Memory B cell (primary cell): ENCODE results near the gene SLC9A9.

Experiments
- ATAC-seq: fragments of 150-1000 bp; cut with Tn5 transposase; 2 replicates; pipeline ENCODE4 v1.10.0; 2021; ENCODE audit warnings: low read depth, mild to moderate bottlenecking, moderate library complexity
- DNase-seq, 2 donors: peaks; one replicate each; pipeline ENCODE4 v3.0.0; 2022; ENCODE audit warnings: low spot score in 2 of 2
- H3K27ac Mint-ChIP-seq: one replicate; pipeline ENCODE4 v1.8.0; 2022; ENCODE audit warnings: mild to moderate bottlenecking, moderate library complexity, mixed read lengths
- H3K27me3 Mint-ChIP-seq: one replicate; pipeline ENCODE4 v1.8.0; 2022; ENCODE audit warnings: mixed read lengths
- H3K36me3 Mint-ChIP-seq: one replicate; pipeline ENCODE4 v1.8.0; 2022; ENCODE audit warnings: mild to moderate bottlenecking, mixed read lengths
- H3K4me1 Mint-ChIP-seq: one replicate; pipeline ENCODE4 v1.8.0; 2022; ENCODE audit warnings: mixed read lengths
- H3K4me3 Mint-ChIP-seq: one replicate; pipeline ENCODE4 v1.8.0; 2022; ENCODE audit warnings: mild to moderate bottlenecking, moderate library complexity, mixed read lengths
- H3K9me3 Mint-ChIP-seq: one replicate; pipeline ENCODE4 v1.8.0; 2022; ENCODE audit warnings: mixed read lengths

SLC9A9 gene

GRCh38 chr3:143384076-143384475 is 464.2 kb downstream of the SLC9A9 start:
- Mint-ChIP-seq H3K4me3 (no peak overlapping the region), H3K27me3 (no peaks in the 10 kb centered on the region), H3K4me1 (no peaks in the 10 kb centered on the region), H3K27ac (no peak overlapping the region), H3K36me3 (peaks cover 9% of the 10 kb centered on the region), H3K9me3 (peaks cover 1% of the 10 kb centered on the region)
- no peak for DNase-seq
- ATAC-seq, result no peak

GRCh38 chr3:143383421-143383820 is 464.8 kb downstream of the SLC9A9 start:
- H3K27me3 Mint-ChIP-seq, result no peaks in the 10 kb centered on the region
- H3K4me3 Mint-ChIP-seq, result no peak overlapping the region
- H3K9me3 Mint-ChIP-seq, result peaks cover 1% of the 10 kb centered on the region
- ATAC-seq, result no peak
- H3K36me3 Mint-ChIP-seq, result peaks cover 9% of the 10 kb centered on the region
- DNase-seq, result no peak
- no peaks in the 10 kb centered on the region for H3K4me1 Mint-ChIP-seq
- no peak overlapping the region for H3K27ac Mint-ChIP-seq

DNA sequence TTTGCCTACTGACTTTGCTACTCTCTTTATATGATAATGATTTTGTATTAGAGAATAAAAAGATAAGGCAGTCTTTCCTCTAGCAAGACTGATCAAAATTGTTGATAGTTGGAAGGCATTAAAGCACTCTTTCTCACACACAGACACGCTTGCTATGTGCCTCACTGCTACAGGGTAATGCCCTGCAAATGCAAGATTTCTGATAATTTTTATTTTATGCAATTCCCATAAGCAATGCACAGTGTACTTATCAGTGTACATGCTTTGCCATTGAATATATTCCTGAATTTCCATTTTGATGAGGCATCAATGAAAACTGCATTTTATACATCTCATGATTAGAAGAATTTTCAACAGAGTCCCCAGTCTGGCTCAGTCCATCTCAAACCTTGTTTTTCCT is 465.5 kb downstream of the SLC9A9 start:
- Mint-ChIP-seq H3K4me1 (no peaks in the 10 kb centered on the region), H3K36me3 (peaks cover 9% of the 10 kb centered on the region), H3K4me3 (no peak overlapping the region), H3K27ac (no peak overlapping the region), H3K27me3 (no peaks in the 10 kb centered on the region), H3K9me3 (peaks cover 1% of the 10 kb centered on the region)
- ATAC-seq, result no peak
- DNase-seq, result no peak

GRCh38 chr3:143380449-143380848 is 467.8 kb downstream of the SLC9A9 start:
- Mint-ChIP-seq H3K27ac (no peak overlapping the region), H3K36me3 (peaks cover 9% of the 10 kb centered on the region), H3K4me3 (no peak overlapping the region), H3K4me1 (no peaks in the 10 kb centered on the region), H3K9me3 (peaks cover 1% of the 10 kb centered on the region), H3K27me3 (no peaks in the 10 kb centered on the region)
- ATAC-seq (no peak), DNase-seq (no peak)

DNA sequence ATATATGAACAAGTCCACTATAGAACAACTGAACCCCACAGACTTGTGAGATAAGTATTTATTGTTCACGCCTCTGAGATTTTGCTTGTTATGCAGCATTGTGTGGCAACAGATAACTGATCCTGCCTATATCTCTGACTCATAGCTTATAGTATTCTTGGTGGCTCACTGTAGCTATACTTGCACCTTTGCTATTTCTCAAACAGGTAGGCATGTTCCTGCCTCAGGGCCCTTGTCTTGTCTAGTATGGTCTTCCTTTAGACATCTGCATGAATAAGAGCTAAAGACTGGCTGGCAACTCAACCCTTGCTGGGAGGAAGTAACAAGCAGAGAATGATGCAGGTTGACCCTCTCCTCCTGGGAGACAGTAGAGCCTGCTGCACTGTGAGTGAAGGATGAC is 472.6 kb downstream of the SLC9A9 start:
- H3K4me1 Mint-ChIP-seq, result no peaks in the 10 kb centered on the region
- no peak overlapping the region for H3K4me3 Mint-ChIP-seq
- no peaks in the 10 kb centered on the region for H3K9me3 Mint-ChIP-seq
- H3K27me3 Mint-ChIP-seq, result no peaks in the 10 kb centered on the region
- H3K27ac Mint-ChIP-seq, result no peak overlapping the region
- peaks cover 2% of the 10 kb centered on the region for H3K36me3 Mint-ChIP-seq
- ATAC-seq, result no peak
- DNase-seq, result no peak

GRCh38 chr3:143367171-143367570 is 481.1 kb downstream of the SLC9A9 start:
- Mint-ChIP-seq H3K4me3 (no peak overlapping the region), H3K27ac (no peak overlapping the region), H3K4me1 (peaks cover 2% of the 10 kb centered on the region), H3K27me3 (no peaks in the 10 kb centered on the region), H3K9me3 (no peaks in the 10 kb centered on the region), H3K36me3 (peaks cover 8% of the 10 kb centered on the region)
- no peak for ATAC-seq
- no peak for DNase-seq

- no peaks in the 10 kb centered on the region for H3K27me3 Mint-ChIP-seq
- DNase-seq, result no peak
- no peak overlapping the region for H3K4me3 Mint-ChIP-seq
- H3K36me3 Mint-ChIP-seq, result peaks cover 11% of the 10 kb centered on the region
- H3K9me3 Mint-ChIP-seq, result no peaks in the 10 kb centered on the region
- no peak overlapping the region for H3K27ac Mint-ChIP-seq
- ATAC-seq, result no peak
- H3K4me1 Mint-ChIP-seq, result peaks cover 2% of the 10 kb centered on the region
Measured at GRCh38 chr3:143366672-143367071, 481.6 kb downstream of the SLC9A9 start.

GRCh38 chr3:143363949-143364348 is 484.3 kb downstream of the SLC9A9 start:
- H3K4me3 Mint-ChIP-seq, result no peak overlapping the region

GRCh38 chr3:143363276-143363675 is 485.0 kb downstream of the SLC9A9 start:
- no peaks in the 10 kb centered on the region for H3K27me3 Mint-ChIP-seq

More at GRCh38 chr3:143363949-143364348, 484.3 kb downstream of the SLC9A9 start:
- H3K4me1 Mint-ChIP-seq, result peaks cover 2% of the 10 kb centered on the region
- no peak for DNase-seq
- H3K27ac Mint-ChIP-seq, result no peak overlapping the region
- no peaks in the 10 kb centered on the region for H3K9me3 Mint-ChIP-seq
- no peaks in the 10 kb centered on the region for H3K27me3 Mint-ChIP-seq
- peaks cover 14% of the 10 kb centered on the region for H3K36me3 Mint-ChIP-seq
- no peak for ATAC-seq

DNA sequence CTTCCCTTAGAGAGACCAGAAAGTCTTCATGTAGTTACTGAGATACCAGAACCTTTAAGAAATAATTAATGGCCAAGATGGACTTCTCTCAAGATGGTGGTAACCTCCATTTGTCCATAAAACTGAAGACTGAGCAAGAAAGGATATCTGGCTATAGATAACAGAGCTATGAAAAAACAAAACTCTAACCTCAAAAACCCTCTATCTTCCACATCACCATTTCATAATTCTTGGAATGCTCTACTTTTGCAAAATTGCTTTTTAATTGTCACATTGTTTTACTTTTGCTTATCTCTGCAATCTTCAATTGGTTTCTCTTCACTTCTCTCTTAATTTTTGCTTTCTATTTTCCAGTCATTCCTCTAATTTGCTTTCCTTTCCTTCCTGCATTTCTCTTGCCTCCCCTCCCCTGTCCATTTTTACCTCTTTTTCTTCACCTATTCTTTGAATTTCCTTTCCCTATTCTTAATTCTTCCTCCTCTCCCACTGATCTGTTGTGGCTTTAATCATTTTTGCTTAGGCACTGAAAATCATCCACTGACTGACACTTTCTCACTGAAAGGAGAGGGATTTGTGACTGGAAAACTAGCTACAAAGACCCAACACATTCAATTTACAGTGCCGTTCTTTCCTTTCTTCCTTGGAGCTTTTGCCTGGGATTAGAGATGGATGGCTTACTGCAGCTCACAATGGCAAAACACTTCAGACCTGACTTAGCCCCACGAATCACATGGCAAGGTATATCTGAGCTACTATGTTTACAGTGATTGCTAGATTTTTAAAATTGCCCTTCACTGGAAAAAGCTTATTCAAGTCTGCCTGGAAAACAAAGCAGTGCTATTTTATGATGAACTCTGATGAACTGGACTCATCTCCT is 485.9 kb downstream of the SLC9A9 start:
- H3K27me3 Mint-ChIP-seq, result no peaks in the 10 kb centered on the region
- no peak for DNase-seq
- no peak overlapping the region for H3K4me3 Mint-ChIP-seq
- no peak for ATAC-seq
- H3K36me3 Mint-ChIP-seq, result peaks cover 13% of the 10 kb centered on the region
- H3K4me1 Mint-ChIP-seq, result peaks cover 2% of the 10 kb centered on the region
- no peak overlapping the region for H3K27ac Mint-ChIP-seq
- H3K9me3 Mint-ChIP-seq, result no peaks in the 10 kb centered on the region

More at GRCh38 chr3:143363276-143363675, 485.0 kb downstream of the SLC9A9 start:
- Mint-ChIP-seq H3K9me3 (no peaks in the 10 kb centered on the region), H3K36me3 (peaks cover 14% of the 10 kb centered on the region), H3K4me3 (no peak overlapping the region), H3K4me1 (peaks cover 2% of the 10 kb centered on the region), H3K27ac (no peak overlapping the region)
- no peak for DNase-seq
- ATAC-seq, result no peak

DNA sequence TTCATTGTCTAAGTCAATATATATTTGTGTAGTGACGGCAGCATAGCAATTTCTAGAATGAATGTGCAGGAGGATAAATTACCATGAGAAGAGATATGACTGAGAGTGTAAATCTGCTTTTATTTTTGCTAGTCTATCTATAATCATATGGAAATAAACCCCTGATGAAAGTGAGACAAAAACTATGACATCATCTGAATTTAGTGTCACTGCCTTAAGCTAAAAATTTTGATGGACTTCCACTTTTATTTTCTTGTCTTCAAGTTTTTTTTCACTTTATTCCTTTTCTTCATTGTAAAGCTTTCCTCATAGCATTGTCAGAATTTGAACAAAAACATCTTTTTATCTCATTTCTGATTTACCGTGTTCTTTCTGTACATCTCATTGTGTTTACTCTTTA is 486.7 kb downstream of the SLC9A9 start:
- Mint-ChIP-seq H3K36me3 (peaks cover 15% of the 10 kb centered on the region), H3K4me1 (peaks cover 2% of the 10 kb centered on the region), H3K27ac (no peak overlapping the region), H3K9me3 (no peaks in the 10 kb centered on the region), H3K4me3 (no peak overlapping the region), H3K27me3 (no peaks in the 10 kb centered on the region)
- DNase-seq (no peak), ATAC-seq (no peak)

DNA sequence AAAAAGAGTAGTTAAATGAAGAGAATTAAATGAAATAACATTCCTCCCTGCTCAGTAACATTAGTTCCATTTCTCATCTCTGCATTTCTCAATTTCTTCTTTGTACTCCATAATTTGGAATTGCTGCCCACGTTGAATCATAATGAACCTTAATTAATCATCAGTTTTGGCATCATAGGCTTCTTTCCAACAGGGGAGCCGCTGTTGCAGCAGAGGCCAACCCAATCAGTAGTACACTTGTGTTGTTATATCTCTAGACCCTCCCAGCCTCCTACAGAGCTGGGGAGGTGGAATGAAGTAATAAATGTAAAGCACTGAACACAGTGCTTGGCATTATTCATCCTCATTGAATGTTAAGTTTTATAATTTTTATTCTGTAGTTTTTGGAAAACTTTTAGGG is 488.0 kb downstream of the SLC9A9 start:
- H3K9me3 Mint-ChIP-seq, result no peaks in the 10 kb centered on the region
- H3K27ac Mint-ChIP-seq, result no peak overlapping the region
- no peaks in the 10 kb centered on the region for H3K27me3 Mint-ChIP-seq
- H3K36me3 Mint-ChIP-seq, result peaks cover 15% of the 10 kb centered on the region
- no peak for ATAC-seq
- H3K4me3 Mint-ChIP-seq, result no peak overlapping the region
- H3K4me1 Mint-ChIP-seq, result peaks cover 2% of the 10 kb centered on the region
- no peak for DNase-seq

DNA sequence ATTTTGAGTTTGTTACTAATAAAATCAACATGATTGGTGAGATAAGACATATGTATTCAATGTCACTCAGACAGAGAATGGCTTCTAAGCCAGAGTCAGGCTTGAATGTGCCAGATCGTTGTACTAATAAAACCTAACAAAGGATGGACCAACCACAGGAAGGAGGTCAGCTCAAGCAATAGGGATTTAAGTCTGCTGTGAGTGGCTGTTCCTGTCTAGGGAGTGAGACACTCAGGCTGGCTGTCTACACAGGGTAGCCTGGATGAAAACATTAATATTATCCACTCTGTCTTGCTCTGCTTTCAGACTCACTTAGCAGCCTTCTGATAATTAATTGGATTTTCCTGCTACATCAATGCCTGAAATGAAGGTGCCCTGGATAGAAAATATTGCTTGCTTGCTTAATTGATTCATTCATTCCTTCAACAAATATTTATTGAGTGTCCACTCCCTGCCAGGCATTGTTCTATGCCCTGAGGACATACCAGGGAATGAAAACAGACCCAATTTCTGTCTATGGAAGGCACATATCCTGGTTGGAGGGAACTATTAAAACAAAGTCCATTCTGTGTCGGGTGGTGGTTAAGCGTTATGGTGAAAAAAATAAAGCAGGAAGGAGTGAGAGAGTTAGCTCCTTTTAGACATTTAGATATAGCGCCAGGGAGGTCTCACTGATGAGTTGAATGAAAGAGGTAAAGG is 489.3 kb downstream of the SLC9A9 start:
- Mint-ChIP-seq H3K4me3 (no peak overlapping the region), H3K9me3 (no peaks in the 10 kb centered on the region), H3K27me3 (no peaks in the 10 kb centered on the region), H3K27ac (no peak overlapping the region), H3K36me3 (peaks cover 15% of the 10 kb centered on the region), H3K4me1 (peaks cover 1% of the 10 kb centered on the region)
- ATAC-seq (no peak), DNase-seq (no peak)

DNA sequence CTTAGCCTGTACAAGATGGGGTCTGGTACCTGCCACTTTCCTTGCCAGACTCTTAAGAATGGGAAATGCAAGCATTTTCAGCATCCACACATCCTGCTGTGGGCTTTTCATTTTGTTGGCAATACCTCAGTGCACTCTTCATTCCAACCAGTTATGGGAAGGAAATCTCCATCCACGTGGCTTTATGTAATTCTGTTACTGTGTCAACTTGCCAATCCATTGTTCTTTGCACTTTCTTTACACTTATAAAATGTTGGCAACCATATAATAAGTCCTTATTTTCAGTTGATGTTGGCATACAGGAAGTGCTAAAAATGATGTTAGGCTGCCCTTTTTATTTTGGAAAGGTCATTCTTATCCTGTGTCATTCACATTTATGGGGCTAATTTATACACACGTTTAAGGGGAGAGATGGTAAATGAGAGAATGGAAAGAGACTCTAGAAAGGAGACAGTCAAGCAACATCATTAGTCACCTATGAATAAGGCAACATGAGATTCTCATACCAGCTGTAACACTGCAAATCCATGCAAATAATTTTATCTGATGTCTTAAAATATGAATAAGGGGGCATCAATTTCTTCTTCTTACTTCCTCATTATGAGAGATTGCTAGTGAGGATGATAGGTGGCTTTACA is 490.0 kb downstream of the SLC9A9 start:
- DNase-seq (no peak), ATAC-seq (no peak)
- Mint-ChIP-seq H3K27ac (no peak overlapping the region), H3K4me1 (no peaks in the 10 kb centered on the region), H3K27me3 (no peaks in the 10 kb centered on the region), H3K4me3 (no peak overlapping the region), H3K9me3 (no peaks in the 10 kb centered on the region), H3K36me3 (peaks cover 15% of the 10 kb centered on the region)
